Measurements from ENCODE around the gene SULT1E1.

SULT1E1 gene, protein sequence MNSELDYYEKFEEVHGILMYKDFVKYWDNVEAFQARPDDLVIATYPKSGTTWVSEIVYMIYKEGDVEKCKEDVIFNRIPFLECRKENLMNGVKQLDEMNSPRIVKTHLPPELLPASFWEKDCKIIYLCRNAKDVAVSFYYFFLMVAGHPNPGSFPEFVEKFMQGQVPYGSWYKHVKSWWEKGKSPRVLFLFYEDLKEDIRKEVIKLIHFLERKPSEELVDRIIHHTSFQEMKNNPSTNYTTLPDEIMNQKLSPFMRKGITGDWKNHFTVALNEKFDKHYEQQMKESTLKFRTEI

DNA sequence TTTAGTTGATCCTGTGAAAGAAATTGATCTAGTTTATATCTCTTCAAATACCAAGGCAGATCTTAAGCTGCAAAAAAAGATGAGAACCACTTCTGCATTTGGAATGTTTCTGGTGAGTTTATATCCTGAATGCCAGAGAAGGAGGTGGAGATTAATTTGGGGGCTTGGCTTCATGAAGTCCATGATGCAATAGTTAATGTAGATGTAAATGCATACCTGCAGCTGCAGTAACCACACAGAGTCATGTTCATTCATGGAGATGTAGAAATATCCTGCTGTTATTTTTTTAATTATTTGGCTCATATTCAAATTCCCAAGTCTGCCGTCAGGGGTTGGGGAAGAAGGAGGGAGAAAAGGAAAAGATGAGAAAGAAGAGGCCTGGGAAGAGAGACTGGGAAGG is at the start of gene SULT1E1:
Gene SULT1E1 (minus strand): TSS at position 94 of the 400 bp plus-strand sequence. CDS start 2,501 bp downstream, outside the sequence.
- DNase-seq: no peak

DNA sequence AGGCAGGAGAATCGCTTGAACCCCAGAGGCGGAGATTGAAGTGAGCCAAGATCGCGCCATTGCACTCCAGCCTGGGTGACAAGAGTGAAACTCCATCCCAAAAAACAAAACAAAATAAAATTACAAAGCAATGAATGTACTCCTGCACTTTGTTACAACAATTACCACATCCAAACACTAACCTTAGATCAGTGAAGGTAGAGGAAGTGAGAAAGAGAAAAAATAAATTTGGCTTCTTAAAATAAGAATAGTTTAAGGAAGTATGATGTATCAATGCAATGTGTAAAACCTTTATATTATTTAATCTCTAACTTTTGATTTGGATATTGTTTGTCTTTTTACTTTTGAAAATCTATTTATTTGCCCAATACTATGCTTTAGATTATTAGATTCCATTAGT is 49.2 kb upstream of the SULT1E1 start:
- no peak for DNase-seq

DNA sequence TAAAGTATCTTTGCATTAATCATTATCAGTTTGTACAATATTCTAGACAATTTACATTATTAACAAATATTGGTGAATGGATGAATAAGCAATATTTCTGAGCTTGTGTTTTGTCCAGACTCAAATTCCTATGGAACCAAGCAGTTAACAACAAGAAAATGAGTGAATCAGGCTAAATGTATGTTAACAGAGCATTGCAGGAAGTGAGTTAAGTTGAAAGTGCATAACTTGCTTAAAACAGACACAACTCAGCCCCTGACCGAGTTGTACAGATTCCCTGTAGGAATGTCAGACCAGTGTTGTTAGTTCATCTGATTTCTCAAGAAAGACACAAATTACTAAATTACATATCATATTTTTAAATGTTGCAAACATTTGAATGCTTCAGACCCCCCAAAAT is 47.2 kb upstream of the SULT1E1 start:
- DNase-seq: no peak

DNA sequence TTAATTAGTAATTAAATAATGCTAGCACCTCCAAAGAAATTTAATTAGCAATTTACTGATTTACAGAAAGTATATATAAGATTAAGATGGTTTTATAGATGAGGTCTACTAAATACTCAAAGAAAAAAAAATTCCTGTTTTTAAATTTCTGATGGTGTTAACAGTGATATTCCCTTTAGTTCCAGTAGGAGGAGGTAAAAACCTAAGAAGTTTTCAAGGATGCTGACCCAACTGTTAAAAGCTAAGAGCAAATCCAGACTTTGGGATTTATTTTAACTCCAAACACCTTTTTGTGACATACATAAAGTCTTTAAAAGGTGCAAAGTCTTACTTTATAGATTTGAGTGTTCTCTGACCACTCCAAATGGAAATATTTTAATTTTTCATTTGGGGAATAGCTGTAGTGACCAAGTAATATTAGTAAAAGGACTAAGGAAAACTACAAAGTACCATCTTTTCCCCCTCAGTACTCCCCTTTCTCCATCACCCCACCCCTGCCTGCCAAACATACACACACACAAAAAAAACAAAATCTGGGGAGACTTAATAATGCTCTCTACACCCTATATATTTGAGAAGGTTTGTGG is 36.7 kb upstream of the SULT1E1 start:
- DNase-seq: no peak

DNA sequence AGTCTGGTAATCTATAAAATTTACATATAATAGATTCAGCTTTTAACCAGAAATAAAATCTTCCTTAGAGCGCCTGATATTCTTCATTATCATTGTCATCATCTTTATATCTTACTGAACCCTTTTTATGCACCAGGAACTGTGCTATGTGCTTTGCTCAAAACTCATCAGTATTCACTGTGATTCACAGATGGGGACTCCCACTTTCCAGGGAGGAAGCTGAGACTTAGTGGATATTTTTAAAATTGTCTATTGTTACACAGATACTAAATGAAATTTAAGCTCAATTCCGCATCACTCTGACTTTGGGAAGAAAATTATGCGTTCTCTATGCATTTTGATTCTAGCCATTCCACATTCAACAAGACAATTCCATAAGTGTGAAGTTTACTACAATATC is 34.8 kb upstream of the SULT1E1 start:
- DNase-seq: no peak

DNA sequence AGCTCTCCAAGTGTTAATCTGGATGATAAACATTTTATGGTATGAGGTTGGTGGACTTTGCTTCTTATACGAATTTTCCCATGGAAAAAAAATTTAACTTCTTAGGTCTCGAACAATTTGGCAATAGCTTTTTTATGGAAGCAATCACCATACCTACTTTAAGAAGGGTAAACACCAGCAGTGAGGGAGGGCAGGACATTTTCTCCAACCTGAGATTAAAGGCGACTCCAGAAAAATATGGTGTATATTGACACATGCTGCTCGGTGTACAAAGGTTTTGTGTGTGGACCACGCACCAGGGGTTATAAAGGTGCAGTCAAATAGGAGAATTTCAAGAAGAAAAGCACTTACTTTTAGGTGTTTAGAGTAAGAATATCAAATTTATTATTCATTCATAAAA is 34.2 kb upstream of the SULT1E1 start:
- DNase-seq: no peak

DNA sequence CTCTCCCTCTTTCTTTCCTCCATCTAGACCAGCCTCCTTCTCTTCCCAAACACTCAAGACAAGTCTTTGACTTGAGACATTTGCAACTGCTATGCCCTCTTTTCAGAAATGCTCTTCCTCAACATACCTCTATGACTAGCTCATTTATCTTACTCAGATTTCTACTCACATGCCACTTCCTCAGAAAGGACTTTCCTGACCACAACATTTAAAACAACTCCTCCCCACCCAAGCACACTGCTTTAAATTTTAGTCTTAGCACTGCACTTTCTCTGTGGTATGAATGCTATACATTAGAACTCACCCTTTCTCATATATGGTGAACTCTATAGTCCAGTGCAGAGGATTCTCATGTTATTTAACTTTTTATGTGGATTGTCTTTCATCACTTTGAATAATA is 28.4 kb upstream of the SULT1E1 start:
- DNase-seq: no peak

DNA sequence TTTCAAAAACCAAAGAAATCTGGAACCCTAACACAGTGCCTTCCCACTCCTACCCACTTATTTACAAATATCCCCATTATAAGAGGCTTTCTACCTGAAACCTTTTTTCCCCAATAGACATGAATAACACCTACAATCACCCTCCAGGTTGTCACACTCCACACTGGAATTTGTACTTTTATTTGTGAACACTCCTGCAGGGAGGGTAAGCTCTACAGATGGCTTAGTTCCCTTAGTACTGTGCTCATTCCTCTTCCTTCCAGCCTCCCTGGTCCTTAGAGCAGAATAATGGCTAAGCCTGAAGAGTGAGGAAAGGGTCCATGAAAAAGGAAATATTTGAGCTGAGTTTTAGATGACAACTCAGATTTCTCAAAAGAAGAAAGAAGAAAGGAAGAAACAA is 22.2 kb upstream of the SULT1E1 start:
- DNase-seq: no peak

DNA sequence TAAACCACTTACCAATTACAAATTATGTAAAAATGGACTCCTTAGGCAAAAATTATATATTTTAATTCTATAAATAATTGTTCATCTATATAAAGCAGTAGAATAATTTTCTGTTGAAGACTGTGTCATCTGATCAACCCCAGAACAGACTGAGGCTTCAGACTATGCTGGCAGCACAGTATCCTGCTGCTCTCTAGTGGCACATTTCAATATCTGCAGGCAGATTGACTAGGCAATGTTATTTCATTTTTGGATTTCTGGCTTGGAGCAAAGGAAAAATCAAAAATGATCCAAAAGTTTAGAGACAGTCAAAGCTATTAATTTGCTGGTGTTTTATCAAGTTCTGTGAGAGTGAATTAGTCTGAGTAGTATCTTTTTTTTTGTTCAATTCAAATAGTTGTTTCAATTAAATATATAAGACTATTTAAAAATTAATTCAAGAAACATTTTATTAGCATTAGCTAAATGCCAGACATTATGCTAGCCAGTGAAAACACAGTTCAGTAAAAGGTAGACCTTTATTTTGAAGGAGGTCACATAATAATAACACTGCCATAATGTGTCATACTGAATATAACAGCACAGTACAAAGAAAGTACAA is 21.3 kb upstream of the SULT1E1 start:
- peak; percentile 36 for DNase-seq

DNA sequence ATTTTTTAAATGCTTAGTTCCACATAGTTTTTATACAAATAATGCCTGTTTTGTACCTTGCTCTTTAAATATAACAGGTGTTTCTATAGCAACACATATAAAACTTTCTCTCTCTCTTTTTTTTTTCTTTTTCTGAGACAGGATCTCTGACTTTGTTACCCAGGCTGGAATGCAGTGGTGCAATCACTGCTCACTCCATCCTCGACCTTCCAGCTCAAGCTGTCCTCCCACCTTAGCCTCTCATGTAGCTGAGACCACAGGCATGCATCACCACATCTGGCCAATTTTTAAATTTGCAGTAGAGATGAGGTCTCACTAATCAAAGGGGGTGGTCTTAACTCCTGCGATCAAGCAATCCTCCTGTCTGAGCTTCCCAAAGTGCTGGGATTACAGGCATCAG is 18.3 kb upstream of the SULT1E1 start:
- no peak for DNase-seq

DNA sequence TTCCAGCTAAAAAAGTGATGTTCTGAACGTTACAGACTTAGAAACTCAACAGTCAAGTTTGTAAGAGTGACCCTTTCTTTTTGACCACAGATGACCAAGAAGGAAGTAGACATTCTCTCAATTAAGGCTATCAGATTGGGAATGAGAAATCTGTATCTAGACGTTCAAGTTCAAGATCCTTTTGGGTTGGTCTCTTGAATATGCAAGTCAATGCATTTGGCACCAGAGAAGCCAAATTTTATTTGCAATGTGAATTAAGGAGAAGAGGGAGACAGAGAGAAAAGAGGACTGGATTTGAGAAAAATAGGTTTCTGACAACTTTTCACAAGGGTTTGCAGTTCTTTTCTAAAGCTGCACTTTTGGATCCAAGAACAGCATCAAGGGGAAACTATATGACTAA is 17.5 kb upstream of the SULT1E1 start:
- DNase-seq: no peak

DNA sequence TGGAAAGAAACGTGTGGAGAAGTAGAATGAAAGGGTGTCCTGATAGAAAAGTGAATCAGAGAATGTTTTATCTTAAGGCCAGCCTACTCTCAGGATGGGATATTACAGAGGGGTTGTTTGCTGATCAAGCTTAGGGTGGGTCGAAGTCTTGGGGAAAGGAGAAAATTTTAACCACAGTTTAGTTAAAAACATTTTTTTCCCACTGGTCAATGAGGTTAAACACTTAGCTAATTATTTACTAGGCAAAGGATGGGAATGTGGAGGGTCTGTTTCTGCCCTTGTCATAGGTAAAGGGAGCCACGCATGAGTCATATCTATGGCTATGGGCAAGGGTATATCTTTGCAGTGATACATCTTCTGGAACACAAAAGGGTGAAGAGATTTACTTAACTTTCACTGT is 16.1 kb upstream of the SULT1E1 start:
- no peak for DNase-seq

DNA sequence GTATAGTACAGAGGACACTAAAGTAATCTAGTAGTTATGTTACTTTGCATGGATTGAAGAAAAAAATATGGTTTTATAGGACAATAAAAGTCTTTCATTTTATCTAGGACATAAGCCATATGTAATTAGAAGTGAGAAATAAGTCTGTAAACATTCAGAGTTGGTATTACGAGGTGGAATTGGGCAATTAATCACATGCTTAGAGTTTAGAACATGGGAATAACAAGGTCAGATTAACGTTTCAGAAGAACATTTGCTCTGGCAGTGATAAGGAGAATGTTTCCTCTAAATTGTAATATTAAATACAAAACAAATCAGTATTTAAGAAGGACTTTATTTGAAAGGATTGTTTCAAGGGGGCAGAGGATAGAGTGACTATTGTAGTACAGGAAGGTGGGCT is 15.6 kb upstream of the SULT1E1 start:
- DNase-seq: no peak

DNA sequence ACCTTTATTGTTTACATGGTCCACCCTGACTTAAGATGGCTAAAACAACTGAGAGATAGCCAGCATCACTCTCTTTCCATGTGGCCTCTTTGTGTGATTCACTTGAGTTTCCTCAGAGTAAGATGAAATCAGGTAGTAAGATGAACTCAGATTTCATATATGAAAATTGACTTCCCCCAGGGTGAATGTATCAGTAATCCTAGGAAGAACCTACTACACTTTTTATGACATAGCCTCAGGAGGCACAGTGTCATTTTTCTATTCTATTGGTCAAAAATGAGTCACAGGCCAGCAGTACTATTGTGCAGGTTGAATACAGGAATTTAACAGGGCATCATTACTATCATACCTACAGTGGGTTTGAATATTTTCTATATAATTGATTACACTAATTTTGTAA is 14.6 kb upstream of the SULT1E1 start:
- DNase-seq: no peak

DNA sequence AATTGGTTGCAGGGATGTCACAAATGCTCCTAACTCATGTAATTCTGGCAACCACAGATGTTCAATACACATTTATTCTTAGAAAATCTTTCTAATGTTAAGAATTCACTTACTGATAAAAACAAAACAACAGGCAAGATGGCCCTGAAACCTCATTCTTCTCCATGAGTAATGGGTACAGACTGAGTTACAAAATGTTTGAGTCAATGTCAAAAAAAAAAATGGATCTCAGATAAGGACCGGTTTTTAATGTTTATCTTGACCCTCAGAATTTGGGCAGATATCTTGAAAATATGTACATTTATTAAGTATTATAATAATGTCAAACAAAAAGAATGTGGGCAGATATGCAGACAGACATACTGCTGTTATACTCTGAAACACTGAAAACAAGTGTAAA is 1.8 kb upstream of the SULT1E1 start:
- DNase-seq: no peak

DNA sequence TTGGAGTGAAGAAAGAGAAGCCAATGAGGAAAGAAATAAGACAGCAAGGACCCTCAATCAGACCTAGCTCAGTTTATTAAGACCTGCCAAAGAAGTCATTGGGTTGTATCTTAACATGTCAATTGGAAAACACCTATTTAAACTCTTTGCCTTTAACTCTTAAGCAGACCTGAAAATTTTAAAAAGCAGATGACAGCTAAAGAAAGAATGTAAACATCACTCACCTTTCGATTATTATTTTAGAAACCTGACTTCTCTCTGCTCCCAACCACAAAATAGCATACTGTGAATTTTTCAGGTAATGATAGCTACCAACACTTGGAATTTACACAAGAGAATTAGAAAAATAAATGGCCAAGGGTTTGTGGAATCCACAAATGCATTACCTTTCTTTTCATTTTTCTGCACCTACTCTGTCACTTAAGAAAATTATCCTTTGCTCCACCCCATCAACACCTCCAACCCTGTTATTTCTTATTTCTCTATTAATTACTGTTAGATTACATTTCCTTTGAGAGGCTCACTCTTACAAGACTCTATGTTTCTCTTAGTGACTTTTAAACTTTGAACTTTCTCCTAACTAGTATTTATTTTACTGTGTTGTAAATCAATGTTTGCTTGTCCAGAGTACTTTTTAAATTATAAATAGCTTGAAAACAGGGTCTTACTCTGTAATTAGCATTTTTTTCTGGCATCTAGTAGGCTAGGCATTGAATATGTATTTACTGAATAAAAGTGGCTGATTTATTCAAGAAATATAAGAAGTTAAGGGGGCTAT is 765 bp upstream of the SULT1E1 start:
- no peak for DNase-seq

DNA sequence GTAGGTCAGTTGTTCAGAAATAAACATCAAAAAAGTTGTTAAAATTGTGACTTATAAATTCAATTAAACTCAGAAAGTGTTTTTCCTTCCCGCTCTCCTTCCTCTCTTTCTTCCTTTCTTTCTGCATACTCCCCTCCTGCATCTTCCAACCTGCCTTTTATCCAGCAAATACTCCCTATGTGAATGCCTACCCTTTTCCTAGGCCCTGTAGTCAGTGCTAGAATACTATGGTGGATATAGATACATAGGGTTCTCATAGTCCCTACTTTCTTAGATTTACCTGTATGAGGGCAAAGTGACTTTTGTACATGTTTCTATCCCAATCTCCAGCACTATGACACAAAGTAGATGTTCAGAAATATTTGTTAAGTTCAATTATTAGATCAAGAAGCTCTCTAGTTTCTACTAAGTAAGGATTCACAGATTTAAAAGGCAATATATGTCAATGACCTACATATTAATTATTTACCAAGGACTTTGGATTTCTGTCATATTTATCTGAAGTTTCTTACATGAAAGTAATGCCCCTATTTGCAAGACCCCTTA is 732 bp downstream of the SULT1E1 start:
- no peak for DNase-seq

DNA sequence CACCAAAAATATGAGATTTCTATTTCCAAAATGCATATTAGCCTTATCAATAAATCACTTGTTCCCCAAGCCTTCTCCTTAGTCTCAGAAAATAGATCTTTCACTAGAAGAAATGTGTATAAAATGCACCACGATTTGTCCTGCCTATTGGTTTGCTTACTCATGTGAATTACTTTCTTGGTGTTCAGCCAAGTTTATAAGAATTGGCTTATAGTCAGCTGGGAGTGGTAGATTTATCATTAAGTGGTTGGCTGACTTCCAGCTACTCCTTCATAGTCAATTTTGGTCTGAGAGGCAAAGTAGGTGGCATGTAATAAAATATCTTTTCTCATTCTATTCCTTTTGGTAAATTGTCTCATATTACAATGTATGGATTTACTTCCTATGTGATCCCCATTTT is 1.3 kb downstream of the SULT1E1 start:
- no peak for DNase-seq

DNA sequence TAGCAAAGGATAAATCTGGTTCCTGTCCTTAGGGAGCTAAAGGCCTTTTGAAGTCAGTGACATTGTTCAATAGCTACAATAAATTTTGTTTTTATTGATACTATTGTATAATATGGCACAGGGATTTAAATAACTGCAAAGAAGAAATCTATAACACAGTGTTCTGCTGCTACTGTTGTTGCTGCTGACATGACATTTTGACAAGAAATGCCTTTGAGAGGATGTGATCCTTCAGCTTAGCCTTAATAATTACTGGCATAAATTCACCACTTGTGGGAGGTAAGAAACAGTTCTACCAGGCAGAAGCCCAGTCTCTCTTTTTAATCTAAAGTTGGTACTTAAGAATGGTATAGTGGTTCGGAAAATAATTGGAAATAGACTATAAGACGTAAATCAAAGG is 4.1 kb downstream of the SULT1E1 start:
- no peak for DNase-seq

DNA sequence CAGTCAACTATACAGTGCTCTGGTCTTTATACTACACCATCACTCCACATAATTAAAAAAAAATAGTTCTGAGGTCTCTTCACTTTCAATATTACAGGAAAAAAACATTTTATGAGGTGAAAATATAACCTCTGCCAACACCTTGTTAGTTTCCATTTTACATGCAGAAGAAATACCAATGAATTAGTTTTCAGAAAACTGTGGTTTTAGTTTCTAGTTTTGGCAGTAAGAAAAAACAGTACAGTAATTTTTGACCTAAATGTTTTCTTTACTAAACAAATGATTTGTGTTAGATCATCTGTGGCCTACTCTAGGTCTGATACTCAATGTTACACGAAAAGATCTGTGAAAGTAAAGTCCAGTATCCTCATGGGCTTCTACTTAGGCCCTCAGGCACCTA is 10.0 kb downstream of the SULT1E1 start:
- DNase-seq: no peak

DNA sequence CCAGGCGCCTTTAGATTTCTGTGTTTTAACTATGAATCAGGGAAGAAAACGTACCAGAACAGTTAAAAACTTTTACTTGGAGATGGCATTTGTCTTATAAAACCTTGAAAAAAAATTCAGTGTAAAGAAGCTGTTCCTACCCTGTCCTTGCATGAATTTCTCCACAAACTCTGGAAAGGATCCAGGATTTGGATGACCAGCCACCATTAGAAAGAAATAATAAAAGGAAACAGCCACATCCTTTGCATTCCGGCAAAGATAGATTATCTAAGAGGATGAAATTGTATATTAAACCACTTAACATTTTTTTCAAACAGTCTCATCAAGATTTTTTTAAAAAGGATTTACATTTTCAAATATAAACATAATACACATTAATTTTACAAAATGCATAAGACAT is 10.6 kb downstream of the SULT1E1 start:
- no peak for DNase-seq

DNA sequence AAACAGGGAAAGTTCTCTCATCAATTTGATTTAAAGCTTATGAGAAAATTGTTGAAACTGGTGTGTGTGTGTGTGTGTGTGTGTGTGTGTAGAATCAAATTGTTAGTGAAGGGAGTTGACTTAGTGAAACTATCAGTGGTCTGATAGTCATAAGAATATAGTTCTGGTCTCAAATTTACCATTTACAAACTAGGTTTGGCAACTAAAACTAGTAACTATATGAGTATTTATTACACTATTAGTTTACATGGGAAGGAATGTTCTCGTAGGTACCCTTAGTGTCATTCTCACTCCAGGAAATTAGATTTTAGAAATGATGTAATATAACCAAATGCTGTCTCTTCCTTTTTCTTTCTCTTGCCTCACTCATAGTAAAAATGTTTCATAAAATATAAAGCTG is 11.9 kb downstream of the SULT1E1 start:
- DNase-seq: no peak

DNA sequence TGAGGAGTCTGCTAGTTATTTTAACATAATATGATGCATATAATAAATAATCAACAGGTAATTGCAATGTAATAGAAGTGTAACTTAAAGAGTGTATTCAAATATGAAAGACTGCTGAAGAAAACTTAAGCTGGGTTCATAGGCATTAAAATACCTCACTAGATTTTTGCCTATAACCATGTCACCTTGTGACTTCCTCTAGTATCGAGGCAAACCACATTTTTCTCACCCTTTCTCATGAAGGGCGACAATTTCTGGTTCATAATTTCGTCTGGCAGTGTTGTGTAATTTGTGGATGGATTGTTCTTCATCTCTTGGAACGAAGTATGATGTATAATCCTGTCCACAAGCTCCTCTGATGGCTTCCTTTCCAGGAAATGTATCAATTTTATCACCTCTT is 16.0 kb downstream of the SULT1E1 start:
- no peak for DNase-seq

DNA sequence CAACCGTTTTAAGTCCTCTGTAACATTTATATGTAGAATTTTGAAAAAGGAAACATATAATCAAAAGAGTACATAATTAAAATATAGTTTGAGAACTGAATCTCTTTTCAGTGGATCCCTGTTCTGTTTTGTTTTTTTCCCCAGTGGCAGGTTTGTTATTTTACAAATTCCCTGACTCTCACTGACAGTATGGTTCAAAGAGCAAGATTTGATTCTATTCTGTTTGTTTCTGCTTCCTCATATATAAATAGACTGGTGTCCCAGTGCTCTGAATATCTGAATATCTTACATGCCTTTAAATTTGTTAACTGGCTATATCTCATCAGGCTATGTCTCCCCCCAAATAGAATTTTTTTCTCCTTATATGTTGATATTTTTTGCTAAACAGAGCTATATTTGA is 16.6 kb downstream of the SULT1E1 start:
- no peak for DNase-seq

Data from CD4-positive, alpha-beta T cell treated with Interleukin-17A for 4 hours (primary cell).